PC-3 (cell line): ENCODE results near the gene TRAF3IP3.

Experiments
- CTCF ChIP-seq: fragments of 300-600 bp; sonication (generic); conservative IDR thresholded peaks from 2 replicates; pipeline ENCODE4 v1.5.1; 2017; ENCODE audit warnings: antibody characterized with exemption, low read depth, mild to moderate bottlenecking, low read length
- EZH2phosphoT487 ChIP-seq: fragments of 300-600 bp; sonication (generic); IDR thresholded peaks from 2 replicates; pipeline ENCODE4 v1.6.1; 2018; ENCODE audit warnings: mild to moderate bottlenecking, antibody characterized with exemption, low read length, borderline replicate concordance

- TF ChIP-seq CTCF (no peak), EZH2phosphoT487 (no peak)
Observed at GRCh38 chr1:209775678-209776077, 19.8 kb downstream of the TRAF3IP3 start.
